ENCODE data around the gene MEIS2. TPM values are rescaled to one million over a fixed set of nuclear protein-coding genes. Genes with fewer than 3 reads are reported as not detected.
A peak's percentile ranks its signal among the peaks of the same experiment; 100 is the strongest.

The MEIS2 gene
- total RNA-seq, 1 donor from 2014 or later = 58.5 TPM

DNA sequence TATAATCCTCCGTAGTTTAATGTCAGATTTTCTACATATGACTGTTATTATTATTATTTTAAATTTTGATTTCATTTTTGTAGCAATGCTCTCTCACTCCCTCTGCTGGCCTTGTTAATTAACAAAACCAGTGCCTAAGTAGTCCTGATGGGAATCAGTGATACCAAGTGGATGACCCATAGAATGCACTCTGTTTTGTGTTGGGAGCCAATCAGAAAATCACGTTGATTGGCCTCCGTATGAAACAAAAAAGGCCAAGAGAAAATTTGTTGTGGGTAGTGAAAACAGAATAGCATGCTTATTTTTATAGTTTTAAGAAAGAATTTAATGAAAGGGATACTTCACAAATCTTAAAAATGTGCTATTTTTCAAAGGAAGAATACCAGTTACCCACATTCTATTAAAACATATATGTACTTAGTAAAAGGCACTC, 34.4 kb upstream of the MEIS2 start:
- H3K4me3 Mint-ChIP-seq = no peak overlapping the region
- no peaks in the 10 kb centered on the region for H3K36me3 Mint-ChIP-seq (ENCODE audit: low read depth)
- H3K27me3 Mint-ChIP-seq (ENCODE audit: low read depth) = peaks cover 23% of the 10 kb centered on the region
- no peak for DNase-seq (ENCODE audit: low read depth, low spot score)
- no peak overlapping the region for H3K27ac Mint-ChIP-seq (ENCODE audit: unreplicated experiment)
- no peaks in the 10 kb centered on the region for H3K4me1 Mint-ChIP-seq
- peak; percentile 73 for TF ChIP-seq CTCF (conservative IDR thresholded peaks at IDR 0.05)
- no peaks in the 10 kb centered on the region for H3K9me3 Mint-ChIP-seq

GRCh38 chr15:37134244-37134643, 33.9 kb upstream of the MEIS2 start:
- Mint-ChIP-seq H3K27ac (ENCODE audit: unreplicated experiment) (no peak overlapping the region), H3K27me3 (ENCODE audit: low read depth) (peaks cover 23% of the 10 kb centered on the region), H3K9me3 (no peaks in the 10 kb centered on the region), H3K4me1 (no peaks in the 10 kb centered on the region), H3K4me3 (no peak overlapping the region), H3K36me3 (ENCODE audit: low read depth) (no peaks in the 10 kb centered on the region)
- DNase-seq (ENCODE audit: low read depth, low spot score) = no peak
- TF ChIP-seq CTCF (conservative IDR thresholded peaks at IDR 0.05) = no peak

- H3K4me3 Mint-ChIP-seq = no peak overlapping the region
- peaks cover 23% of the 10 kb centered on the region for H3K27me3 Mint-ChIP-seq (ENCODE audit: low read depth)
- no peak overlapping the region for H3K27ac Mint-ChIP-seq (ENCODE audit: unreplicated experiment)
- no peaks in the 10 kb centered on the region for H3K9me3 Mint-ChIP-seq
- peak; percentile 58 for TF ChIP-seq CTCF (conservative IDR thresholded peaks at IDR 0.05)
- DNase-seq (ENCODE audit: low read depth, low spot score) = no peak
- no peaks in the 10 kb centered on the region for H3K36me3 Mint-ChIP-seq (ENCODE audit: low read depth)
- H3K4me1 Mint-ChIP-seq = no peaks in the 10 kb centered on the region
Measured at GRCh38 chr15:37133602-37134001, 33.3 kb upstream of the MEIS2 start.

GRCh38 chr15:37132826-37133417, 32.6 kb upstream of the MEIS2 start:
- Mint-ChIP-seq H3K4me3 (no peak overlapping the region), H3K9me3 (no peaks in the 10 kb centered on the region), H3K27ac (ENCODE audit: unreplicated experiment) (no peak overlapping the region), H3K36me3 (ENCODE audit: low read depth) (no peaks in the 10 kb centered on the region), H3K4me1 (no peaks in the 10 kb centered on the region), H3K27me3 (ENCODE audit: low read depth) (peaks cover 23% of the 10 kb centered on the region)
- DNase-seq (ENCODE audit: low read depth, low spot score) = no peak
- TF ChIP-seq CTCF (conservative IDR thresholded peaks at IDR 0.05) = no peak

GRCh38 chr15:37131621-37132020, 31.3 kb upstream of the MEIS2 start:
- no peak overlapping the region for H3K27ac Mint-ChIP-seq (ENCODE audit: unreplicated experiment)
- no peaks in the 10 kb centered on the region for H3K36me3 Mint-ChIP-seq (ENCODE audit: low read depth)
- no peaks in the 10 kb centered on the region for H3K9me3 Mint-ChIP-seq
- H3K4me3 Mint-ChIP-seq = no peak overlapping the region
- DNase-seq (ENCODE audit: low read depth, low spot score) = no peak
- H3K27me3 Mint-ChIP-seq (ENCODE audit: low read depth) = peaks cover 23% of the 10 kb centered on the region
- no peaks in the 10 kb centered on the region for H3K4me1 Mint-ChIP-seq
- TF ChIP-seq CTCF (conservative IDR thresholded peaks at IDR 0.05) = no peak

Measured in neural crest cell (in vitro differentiated cells).